Stimulated activated CD8-positive, alpha-beta memory T cell treated with anti-CD3 and anti-CD28 coated beads, Interleukin-4, amount 100 ng/mL, for 1 hour (primary cell): ENCODE data around the gene FRMD5.
"Not testable (repeated sequence)": the region's sequence is repeated elsewhere in the genome, so short reads cannot be mapped to it uniquely, and the experiment has no call there.

Source experiments
- DNase-seq, 2 donors: peaks; one replicate each; pipeline ENCODE4 v3.0.0-alpha.2; 2020; ENCODE audit warnings: low read depth in 2 of 2, low spot score in 1 of 2

The FRMD5 gene

GRCh38 chr15:43859546-43859945 is 335.5 kb downstream of the FRMD5 start:
- no peak for DNase-seq

- no peak for DNase-seq
These were observed 340.3 kb downstream of the FRMD5 start for GRCh38 chr15:43854801-43855200.

DNA sequence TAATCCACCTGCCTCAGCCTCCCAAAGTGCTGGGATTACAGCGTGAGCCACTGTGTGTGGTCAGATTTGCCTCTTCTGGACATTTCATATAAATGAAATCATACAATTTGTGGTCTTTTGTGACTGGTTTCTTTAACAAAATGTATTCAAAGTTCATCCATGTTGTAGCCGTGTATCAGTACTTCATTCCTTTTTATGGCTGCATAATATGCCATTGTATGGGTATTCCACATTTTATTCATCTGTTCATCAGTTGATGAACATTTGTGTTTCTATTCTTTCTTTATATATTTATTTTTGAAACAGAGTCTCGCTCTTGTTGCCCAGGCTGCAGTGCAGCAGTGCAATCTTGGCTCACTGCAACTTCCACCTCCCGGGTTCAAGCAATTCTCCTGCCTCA is 342.5 kb downstream of the FRMD5 start:
- DNase-seq: no peak

DNA sequence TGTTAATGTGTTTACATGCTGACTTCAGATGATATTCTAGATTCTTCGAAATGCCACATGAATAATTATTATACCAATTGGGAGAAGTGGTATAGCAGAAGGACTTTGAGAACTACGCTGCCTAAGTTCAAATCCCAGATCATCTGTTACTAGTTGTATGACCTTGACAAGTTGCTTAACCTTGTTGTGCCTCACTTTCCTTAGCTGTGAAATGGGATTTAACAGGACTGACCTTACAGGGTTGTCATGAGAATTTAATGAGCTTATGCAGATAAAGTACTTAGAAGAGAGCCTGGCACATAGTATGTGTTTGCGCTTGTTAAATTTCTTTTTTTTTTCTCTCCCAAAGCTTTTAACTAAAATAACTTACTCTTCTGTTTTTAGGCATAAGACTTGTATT is 343.8 kb downstream of the FRMD5 start:
- DNase-seq: no peak

DNA sequence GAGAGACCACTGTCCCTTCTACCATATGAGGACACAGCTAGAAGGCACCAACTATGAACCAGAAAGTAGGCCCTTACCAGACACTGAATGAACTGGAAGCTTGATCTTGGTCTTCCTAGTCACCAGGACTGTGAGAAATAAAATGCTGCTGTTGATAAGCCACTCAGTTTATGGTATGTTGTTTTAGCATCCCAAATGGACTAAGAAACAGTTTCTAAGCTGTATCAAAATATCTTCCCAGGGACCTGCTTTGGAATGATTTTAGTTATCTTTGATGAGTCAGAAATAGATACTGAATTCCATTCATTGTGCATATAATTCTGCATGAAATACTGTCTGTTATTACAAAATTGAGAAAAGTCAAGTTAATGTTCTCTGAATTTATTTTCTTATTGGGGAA is 349.6 kb downstream of the FRMD5 start:
- no peak for DNase-seq

GRCh38 chr15:43832485-43832884 is 362.6 kb downstream of the FRMD5 start:
- DNase-seq: not testable (repeated sequence)

DNA sequence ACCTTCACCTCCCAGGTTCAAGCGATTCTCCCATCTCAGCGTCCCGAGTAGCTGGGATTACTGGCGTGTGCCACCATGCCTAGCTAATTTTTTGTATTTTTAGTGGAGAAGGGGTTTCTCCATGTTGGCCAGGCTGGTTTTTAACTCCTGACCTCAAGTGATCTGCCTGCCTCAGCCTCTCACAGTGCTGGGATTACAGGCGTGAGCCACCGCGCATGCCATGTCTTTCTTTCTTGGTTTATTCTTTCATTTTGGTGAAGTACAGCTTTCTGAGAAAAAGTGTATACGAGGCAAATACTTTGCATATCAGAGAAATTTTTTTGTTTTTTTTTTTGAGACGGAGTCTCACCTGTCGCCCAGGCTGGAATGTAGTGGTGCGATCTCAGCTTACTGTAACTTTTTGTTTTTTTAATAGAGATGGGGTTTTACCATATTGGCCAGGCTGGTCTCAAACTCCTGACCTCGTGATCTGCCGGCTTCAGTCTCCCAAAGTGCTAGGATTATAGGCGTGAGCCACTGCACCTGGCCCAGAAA is 363.5 kb downstream of the FRMD5 start:
- not testable (repeated sequence) for DNase-seq

GRCh38 chr15:43830691-43831275 is 364.3 kb downstream of the FRMD5 start:
- DNase-seq: not testable (repeated sequence)

GRCh38 chr15:43829951-43830540 is 365.0 kb downstream of the FRMD5 start:
- DNase-seq: not testable (repeated sequence)

GRCh38 chr15:43828061-43828657 is 366.9 kb downstream of the FRMD5 start:
- DNase-seq: no peak

DNA sequence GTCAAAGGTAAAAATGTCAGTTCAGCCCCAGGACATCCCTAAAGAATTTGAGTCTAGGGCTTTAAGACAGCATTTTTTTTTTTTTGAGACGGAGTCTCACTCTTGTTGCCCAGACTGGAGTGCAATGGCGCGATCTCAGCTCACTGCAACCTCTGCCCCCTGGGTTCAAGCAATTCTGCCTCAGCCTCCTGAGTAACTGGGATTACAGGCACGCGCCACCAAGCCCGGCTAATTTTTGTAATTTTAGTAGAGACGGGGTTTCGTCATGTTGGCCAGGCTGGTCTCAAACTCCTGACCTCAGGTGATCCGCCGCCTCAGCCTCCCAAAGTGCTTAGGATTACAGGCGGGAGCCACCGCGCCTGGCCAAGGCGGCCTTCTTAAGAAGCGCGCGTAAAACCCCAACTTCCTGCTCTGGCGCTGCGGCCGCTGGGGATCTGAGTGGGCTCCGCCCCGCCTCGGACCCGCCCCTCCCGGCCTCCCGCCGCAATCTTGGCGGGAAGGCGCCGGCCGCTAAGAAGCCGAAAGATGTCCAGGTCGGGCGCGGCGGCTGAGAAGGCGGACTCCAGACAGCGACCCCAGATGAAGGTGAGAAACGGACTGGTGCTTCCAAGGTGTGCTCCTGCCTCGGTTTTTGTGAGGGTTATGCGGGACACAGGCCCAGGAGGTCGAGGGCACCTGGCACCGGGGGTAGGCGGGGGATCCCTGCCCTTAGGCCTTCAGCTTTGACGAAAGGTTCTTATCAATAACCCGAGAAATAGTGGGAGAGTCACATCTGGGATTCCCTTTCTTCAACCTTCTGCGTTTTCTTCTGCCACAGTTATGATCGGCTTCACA is 368.3 kb downstream of the FRMD5 start, which contains the start of gene WDR76:
Gene WDR76, plus strand, starts transcription at position 495 of the 834 bp plus-strand sequence. Its CDS starts 31 bp downstream, at position 526.
- peak; percentile 26 to 49 for DNase-seq

DNA sequence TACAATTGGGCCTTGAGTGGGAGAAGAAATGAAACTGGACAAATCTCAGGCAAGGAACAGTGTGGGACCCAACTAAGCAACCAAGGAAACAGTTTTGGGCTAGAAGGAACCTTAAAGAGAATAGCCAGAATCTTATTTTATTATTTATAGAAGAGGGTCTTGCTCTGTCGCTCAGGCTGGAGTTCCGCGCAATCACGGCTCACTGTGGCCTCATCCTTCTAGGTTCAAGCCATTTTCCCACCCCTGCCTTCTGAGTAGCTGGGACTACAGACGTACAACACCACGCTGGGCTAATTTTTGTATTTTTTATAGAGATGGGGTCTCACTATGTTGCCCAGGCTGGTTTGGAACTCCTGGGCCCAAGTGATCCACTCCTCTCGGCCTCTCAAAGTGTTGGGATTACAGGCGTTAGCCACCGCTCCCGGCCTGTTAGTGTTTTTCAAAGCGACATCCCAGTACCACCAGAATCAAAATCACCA is 369.0 kb downstream of the FRMD5 start:
- DNase-seq: no peak

- not testable (repeated sequence) for DNase-seq
These were observed 369.8 kb downstream of the FRMD5 start for GRCh38 chr15:43825305-43825704.

- peak; percentile 80 to 85 for DNase-seq
These were observed 370.5 kb downstream of the FRMD5 start, which contains the start of gene MFAP1 for GRCh38 chr15:43824302-43825246. MFAP1 (minus strand) TSS chr15:43824690; CDS start chr15:43824569, 121 bp downstream.

GRCh38 chr15:43821505-43821904 is 373.6 kb downstream of the FRMD5 start:
- no peak for DNase-seq
